GM19467 (cell line): ENCODE results near the gene KIF2A.

Experiments used
- ATAC-seq: cut with Tn5 transposase; IDR thresholded peaks from one replicate; pipeline ENCODE4 v1.9.1; 2021; ENCODE audit warnings: mild to moderate bottlenecking, moderate library complexity; ENCODE audit not compliant: unreplicated experiment

Gene KIF2A

DNA sequence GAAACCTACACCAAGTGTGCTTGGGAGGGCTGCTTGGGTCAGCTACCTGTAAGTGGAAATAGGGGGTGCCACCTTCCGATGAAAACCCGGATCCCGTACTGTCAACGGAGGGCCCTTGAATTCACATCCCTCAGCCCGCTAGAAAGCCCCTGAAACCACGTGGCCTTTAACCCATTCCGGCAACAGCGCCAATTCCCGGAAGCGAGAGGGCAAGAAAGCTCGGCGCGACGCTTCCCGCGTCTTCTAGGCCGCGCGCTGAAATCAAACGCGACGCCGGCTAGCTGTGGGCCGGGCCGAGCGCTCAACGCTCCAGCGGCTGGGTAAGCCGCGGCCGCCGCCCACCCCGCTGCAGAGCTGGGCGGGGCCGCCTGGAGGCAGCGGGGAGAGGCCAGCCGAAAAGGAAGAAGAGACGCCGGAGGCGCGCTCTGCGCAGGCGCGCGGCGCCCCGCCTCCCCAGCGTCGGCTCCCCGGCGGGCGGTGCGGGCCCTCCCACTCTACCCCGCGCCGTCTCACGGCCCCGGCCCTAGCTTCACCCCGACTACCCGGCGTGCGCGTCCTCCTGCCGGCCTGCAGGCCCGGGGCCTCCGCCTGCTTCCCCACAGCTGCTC lies at the start of gene KIF2A:
KIF2A (plus strand) TSS at position 492 of the 608 bp plus-strand sequence. CDS start 267 bp downstream, outside the sequence.
- peak; percentile 93 for ATAC-seq

DNA sequence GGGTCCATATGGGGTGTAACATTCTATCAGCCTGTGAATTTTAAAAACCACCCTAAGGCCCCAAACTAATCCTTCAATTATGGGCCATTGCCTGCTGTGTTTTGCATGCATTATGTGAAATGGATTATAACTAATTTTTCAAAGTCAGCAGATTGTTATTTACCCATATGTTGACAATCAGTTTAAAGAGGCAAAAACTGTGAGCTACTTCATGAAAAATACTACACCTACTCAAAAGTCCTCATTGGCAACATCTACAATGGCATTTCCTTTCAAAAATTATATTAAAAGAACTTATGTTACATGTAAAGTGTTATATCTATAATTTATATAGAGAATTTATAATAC lies 49.0 kb upstream of the KIF2A start:
- no peak for ATAC-seq

DNA sequence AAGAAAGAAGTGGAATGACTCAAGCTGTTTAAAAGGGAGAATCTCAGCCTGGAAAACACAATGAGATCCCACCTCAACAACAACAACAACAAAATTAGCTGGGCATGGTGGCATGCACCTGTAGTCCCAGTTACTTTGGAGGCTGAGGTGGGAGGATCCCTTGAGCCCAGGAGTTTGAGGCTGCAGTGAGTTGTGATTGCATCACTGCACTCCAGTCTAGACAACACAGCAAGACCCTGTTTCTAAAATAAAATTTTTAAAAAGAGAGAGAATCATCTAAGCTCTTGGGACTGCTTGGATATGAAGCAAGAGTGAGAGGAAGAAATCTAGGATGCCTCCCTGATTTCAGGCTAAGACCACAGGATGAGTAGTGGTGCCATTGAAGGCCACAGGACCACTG lies 47.4 kb upstream of the KIF2A start:
- no peak for ATAC-seq

DNA sequence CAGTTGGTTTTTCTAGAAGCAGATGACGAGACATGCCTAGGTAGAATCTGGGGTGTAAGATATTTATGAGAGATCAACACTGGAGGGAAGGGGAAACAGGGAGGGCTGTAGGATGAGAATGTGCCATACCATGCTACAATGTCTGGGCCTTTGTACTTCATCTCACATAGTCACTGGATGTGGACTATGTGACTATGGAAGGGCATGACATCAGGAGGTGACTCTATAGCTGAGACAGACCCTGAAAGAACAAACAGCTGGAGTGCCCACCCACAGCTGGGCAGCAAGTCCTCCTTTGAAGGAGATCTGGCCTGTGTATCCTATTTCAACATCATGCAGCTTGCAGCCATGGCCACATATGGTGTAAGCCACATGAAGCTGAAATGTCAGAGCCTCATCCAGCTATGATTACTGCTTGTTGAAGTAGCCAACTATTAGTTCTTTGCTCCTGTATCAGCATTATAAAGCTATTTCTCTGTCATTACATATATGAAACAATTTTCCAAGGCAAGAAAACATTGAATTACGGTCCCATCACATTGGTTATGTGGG lies 46.2 kb upstream of the KIF2A start:
- no peak for ATAC-seq

DNA sequence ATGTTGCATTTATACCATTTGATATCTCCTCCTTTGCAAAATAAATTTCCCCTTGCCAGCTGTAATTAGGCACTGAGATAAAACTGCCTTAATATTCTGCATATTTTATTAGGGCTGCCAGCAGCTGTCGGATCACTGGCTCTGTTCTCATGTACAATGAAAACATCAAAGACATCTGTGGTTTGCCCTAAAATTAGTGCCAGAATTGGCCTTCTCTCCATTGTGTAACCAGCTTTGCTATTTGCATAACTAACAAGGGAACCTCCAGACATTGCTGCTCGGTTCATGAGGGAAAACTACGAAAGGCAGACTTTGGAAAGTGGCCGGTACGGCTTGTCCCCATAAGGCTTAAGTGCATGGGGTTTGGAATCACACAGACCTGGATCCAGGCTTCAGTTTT lies 45.5 kb upstream of the KIF2A start:
- no peak for ATAC-seq

DNA sequence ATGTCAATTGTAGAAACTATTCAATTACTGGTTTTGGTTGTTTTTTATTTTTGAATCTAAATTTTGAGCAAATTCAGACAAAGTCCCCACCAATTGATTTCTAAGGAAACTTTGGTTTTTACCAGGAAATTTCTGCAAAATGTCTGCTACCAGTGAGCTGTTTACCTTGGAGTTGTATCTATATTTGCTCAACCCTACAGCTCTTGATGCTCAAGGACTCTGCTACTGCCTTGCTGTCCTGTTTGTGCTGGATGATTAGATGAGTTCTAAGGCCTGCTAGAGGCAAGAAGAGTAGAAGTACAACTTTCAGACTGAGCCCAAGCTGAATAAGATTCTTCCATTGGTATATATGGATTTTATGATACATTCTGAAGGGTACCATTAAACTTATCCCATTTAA lies 42.6 kb upstream of the KIF2A start:
- no peak for ATAC-seq

DNA sequence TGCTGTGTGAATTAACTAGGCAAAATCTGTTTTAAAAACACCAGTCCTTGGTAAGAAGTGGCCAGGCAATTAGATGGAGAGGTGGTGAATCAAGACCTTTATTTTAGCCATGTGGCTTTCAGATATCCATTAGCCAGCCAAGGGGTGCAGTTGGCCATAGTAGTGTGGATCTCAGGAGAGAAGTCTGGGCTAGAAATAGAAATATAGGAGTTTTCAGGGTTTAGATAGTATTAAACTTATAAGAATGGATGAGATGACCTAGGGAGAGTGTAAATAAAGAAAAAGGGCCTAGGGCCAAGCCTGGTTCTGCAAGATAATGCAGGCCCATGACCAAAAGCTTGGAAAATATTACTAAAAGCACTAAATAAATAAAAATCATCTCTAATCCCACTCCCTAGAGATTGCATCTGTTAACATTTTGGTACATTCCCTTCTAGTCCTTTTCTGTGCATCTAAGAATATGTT lies 40.3 kb upstream of the KIF2A start:
- no peak for ATAC-seq

DNA sequence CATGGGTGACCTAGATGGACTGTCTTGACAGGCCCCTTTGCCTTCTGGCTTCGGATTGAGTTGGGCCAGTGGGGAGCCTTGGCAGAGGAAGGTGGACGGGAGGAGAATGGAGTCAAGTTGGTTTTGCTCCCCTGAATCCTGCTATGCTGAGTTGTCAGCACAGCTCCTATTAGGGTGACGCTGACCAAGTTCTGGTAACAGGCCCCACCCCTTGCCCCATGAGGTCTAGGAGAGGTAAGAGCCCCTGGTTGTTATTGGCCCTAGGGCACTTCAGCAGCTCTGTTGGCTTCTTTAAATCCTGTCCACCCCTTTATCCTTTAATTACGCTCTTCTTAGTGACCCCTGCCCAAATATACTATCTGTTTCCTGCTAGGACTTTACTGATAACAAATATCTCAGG lies 39.4 kb upstream of the KIF2A start:
- no peak for ATAC-seq

DNA sequence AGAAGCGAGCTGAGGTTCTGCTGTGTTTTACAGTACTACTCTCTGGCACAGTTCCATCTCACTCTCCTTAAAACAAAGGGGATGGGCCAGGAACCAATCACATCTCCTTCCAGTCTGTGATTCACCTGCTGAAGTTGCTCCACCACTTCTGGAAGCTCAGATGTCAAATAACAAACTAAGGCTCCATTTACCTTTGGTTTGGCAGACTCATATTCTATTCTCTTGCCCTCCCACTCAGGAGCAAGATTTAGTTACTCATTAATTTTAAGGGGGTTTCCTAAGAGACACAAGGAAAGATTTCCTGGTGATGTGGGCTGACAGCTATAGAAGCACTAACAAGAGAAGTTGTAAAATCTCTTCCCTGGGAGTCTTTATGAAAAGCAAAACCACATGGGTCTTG lies 37.8 kb upstream of the KIF2A start:
- no peak for ATAC-seq

DNA sequence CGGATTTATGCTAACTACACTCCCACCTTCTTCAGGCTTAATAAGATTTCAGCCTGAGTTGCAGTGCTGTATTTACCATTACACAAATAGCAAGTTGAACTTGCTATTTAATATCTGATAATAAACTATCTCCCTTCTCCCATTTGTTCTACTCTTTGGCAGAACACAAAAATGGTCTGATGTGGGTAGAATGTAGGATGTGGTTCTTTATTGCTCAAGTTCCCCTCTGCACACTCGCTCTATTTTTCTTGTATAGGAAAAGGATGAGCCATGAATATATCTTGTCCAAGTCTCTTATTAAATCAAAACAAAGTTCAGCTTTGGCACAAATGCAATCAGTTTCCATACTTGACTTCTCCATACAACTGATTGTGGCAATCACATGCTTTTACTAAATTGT lies 37.2 kb upstream of the KIF2A start:
- ATAC-seq = no peak

DNA sequence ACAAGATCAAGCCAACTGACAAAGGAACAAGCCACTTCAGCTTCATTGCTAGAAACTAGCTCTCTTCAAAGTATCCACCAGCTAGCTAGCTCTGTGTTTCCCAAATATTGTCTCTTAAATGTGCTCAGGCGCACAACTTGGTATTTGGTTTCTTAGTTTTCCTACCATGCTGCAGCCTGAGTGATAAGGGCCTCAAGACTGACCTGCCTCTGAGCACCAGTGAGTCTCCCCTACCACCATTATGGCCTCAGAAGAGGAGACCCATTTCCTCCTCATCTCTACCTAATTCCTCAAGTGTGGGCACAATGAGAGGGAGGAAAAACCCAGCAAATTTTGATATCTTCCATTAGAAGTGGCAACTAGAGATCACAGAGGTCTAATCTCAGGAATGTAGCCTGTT lies 34.6 kb upstream of the KIF2A start:
- no peak for ATAC-seq

DNA sequence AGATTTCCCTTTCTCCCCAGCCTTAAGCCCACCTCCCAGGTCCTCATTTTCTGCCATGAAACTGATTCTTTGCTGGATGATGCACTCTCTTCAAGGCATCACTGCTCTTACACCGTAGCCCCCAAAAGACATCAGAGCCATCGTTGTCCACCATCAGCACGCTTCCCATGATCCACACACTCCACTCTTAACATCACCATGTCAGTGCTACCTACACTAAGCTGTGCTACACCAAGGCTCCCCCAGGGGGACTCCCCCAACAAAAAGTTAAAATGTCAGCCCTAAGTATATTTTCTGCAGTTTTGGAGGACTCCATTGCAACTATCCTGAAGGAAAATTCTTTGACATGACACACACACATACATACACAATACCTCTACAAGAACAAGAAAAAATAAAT lies 34.1 kb upstream of the KIF2A start:
- ATAC-seq = no peak

DNA sequence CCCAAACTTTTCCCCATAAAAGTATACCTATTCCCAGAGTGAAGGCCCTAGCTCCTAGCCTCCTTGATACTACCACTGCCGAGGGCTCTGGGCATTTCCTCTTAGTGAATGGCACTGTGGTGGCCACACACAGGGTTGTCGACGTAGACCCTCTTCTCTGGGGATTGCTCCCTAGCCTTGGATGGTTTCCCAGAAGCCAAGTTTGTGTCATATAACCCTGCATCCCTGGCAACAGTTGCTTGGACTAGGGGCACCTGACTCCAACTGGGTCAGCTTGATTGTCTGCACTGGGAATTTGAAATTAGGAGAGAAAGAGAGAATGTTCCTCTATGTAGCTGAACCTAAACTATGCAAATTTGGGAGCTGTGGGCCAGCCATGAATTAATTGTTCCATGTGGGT lies 32.3 kb upstream of the KIF2A start:
- ATAC-seq = no peak

DNA sequence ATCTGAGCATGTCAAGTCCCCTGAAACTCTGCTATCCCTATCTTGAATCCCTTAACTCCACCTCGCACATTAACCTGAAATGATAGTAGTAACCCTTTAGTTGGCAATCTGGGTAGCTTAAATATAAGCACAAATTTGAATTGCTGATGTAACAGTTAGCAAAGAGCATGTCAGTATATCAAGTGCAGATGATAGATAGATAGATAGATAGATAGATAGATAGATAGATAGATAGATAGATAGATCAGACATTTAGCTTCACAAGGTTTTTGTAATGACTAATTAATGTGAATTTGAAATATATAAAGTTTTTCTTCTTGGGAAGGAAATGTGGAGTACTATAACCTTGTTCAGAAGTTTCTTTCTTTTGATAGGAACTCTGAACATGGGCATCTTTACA lies 30.4 kb upstream of the KIF2A start:
- no peak for ATAC-seq

DNA sequence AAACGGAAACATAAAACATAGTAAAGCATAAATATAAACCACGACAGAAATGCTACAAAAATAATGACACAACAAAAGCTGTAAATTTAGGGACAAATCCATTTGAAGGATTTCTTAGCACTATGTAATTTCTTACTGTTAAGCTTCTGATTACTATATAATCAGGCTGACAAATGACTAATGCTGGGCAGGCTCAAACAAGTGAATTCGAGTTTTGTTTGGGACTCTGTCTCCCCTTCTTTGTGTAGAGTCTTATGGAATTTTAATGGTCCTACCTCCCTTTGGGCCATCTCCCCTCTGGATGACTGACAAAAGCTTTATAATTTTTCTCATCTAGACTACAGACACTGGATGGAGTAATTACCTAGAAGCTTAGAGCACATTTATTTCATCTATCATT lies 24.6 kb upstream of the KIF2A start:
- ATAC-seq = no peak

DNA sequence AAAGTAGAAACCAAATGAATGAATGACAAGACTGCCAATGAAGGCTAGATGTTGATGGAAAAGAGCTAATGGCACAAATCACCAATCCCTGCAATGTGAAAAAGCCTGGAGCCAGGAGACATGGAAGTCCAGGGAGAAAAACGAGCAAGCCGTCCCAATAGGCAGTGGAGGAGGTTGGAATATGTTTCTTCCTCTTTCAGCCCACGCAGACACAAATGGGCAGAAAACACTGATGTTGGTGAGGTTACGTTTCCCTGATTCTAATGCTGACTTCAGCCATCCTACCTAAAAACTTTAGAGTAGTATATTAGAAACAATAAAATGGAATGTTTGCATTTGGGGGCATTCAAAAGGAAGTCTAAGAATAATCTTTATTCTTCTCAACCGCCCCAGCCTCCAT lies 23.9 kb upstream of the KIF2A start:
- ATAC-seq = no peak

DNA sequence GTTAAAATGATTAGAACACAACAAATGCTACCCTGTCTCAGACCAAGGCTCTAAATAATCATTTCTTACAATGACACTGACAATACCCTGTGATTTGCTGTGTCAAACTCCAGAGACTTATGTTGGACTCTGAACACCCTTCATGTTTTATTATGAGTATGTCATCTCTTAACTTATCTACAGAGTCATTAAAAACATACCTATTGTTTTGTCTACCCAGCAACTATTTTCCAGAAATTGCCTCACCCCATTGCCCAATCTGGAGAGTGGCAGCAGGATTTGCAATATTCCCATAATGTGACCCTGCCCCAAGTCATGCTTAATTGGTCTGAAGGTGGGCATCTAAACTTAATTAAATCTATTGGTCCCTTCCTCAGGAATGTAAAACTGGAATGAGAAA lies 23.0 kb upstream of the KIF2A start:
- no peak for ATAC-seq

DNA sequence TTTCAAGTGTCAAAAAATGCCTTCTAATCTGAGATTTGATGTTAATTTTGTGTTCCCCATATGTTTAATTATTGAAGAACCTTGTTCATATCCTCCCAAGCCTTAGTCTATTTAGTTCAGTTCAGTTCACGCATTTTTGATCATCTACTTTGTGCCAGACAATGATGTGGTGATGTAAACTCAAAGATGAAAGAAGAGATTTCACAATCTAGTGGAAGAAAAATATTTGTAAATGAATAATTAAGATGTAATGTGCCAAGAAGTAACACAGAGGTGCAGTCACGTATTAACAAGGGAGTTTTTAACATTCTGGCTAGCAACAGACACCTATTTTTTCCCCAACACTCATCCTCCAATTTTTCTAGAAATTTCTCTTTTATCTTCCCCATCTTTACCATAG lies 22.1 kb upstream of the KIF2A start:
- ATAC-seq = no peak

DNA sequence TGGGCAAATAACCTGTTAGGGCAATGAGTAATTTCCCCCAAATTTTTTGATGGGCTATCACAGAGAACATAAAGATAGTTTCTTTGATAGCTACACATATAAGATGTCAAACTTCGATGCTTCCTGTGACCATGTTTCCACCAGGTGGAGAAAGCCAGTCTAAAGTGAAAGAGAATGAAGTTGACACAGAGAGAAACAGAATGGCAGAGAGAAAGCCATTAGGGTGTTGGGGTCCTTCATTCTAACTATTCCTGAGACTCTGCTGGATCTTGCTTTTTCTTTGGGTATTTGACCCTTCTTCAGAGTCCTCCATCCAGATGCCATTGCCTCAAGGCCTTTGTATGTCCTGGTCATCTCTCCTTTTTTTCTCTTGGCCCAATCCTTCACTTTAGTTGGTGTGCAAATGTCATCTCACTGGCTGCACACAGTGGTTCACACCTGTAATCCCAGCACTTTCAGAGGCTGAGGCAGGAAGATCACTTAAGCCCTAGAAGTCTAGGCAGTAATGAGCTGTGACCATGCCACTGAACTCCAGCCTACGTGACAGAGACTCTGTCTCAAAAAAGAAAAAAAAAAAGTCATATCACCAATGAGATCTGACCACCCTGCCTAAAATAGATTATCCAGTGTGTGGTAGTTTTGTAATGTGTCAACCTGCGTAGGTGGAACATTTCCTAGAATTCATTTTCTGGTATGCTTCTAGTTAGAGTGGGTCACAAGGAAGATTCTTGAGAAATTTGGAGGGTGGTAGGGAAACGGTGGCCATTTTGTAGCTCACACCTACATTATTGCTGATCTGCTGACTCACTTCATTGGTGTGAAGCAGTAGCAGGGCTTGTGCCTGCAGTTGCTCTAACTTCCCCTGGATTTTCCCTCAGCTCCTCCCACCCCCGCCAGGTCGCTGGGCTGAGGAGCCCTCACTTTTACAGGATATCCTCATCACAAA lies 20.8 kb upstream of the KIF2A start:
- peak; percentile 47 for ATAC-seq

DNA sequence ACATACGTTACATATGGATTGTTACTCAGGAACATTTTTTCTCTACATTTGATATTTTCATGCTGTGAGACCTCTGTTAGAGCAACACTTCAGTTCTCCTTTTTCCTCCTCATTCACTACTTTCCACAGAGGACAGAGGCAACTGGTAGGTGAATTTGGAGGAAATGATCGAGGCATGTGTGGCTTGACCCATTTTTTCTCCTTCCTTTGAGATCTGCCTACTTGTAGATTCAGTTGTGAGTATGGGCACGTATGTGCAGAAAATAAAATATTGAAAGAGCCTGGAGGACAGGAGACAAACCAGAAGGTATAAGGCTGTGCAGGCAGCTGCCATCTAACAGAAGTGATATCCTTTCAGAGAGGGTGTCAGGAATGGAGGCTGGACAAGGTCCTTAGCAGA lies 19.2 kb upstream of the KIF2A start:
- ATAC-seq = no peak

DNA sequence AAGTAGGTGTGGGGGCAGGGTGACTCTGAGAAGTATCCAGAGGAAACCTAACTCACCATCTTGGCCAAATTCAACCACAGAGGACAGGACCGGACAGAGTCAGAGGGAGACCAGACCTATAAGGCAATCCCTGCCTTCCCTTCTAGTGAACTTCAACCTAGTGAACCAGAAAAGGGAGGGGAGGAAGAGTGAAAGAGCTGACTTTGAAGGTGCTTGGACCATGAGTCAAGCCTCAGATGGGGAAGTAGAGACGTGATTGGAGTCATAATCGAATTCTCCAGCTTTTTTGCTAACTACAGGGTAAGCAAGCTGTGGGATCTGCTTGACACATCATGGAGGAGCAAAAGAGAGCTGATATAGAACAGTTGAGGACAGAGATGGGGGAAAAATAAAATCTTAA lies 18.8 kb upstream of the KIF2A start:
- no peak for ATAC-seq

DNA sequence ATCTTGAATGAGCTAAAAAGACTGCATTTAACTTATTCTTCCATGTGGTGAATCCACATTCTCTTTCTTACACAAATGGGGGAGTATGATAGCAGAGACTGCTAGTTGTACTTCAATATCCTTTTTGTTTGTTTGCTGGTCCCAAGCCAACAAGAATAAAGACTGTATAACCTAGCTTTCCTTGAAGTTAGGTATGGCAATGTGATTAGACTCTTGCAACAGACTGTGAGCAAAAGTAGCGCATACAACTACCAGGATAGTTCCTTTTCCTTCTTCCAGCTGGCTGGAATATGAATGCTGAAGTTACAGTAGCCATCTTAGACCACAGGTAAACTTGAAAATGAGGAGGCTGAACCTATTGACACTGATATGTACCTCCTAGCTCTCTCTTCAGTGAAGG lies 17.9 kb upstream of the KIF2A start:
- no peak for ATAC-seq
